Neural cell (in vitro differentiated cells): ENCODE data around the gene GSG1L. TPM values are rescaled to one million over a fixed set of nuclear protein-coding genes. Genes with fewer than 3 reads are reported as not detected.

Experiments
- H2AFZ ChIP-seq: fragments of 200-600, 300-800 bp; sonication (generic), shearing (Covaris generic); 2 replicates; pipeline ENCODE4 v1.6.0; 2014; ENCODE audit warnings: low read depth, mild to moderate bottlenecking, antibody characterized with exemption, low read length, moderate library complexity
- H3F3A ChIP-seq: fragments of 200-600 bp; shearing (Covaris generic); 2 replicates; pipeline ENCODE4 v1.6.1; 2016; ENCODE audit warnings: mild to moderate bottlenecking, moderate library complexity, mixed read lengths, antibody characterized with exemption, low read length; ENCODE audit not compliant: insufficient read depth, poor library complexity, severe bottlenecking
- H3K27ac ChIP-seq: fragments of 200-600, 300-800 bp; sonication (generic), shearing (Covaris generic); 2 replicates; pipeline ENCODE4 v1.5.1; 2014; ENCODE audit warnings: mild to moderate bottlenecking, low read length, moderate library complexity
- H3K27me3 ChIP-seq: fragments of 300-800, 200-600 bp; sonication (generic), shearing (Covaris generic); 2 replicates; pipeline ENCODE4 v1.6.0; 2014; ENCODE audit warnings: mild to moderate bottlenecking, low read depth, low read length, moderate library complexity; ENCODE audit not compliant: insufficient read depth
- H3K36me3 ChIP-seq: fragments of 300-800, 200-600 bp; sonication (generic), shearing (Covaris generic); 2 replicates; pipeline ENCODE4 v1.5.1; 2014; ENCODE audit warnings: mild to moderate bottlenecking, antibody characterized with exemption, low read length, moderate library complexity; ENCODE audit not compliant: insufficient read depth
- H3K4me2 ChIP-seq: fragments of 300-800, 200-600 bp; sonication (generic), shearing (Covaris generic); 2 replicates; pipeline ENCODE4 v1.6.0; 2014; ENCODE audit warnings: mild to moderate bottlenecking, low read length
- H3K4me3 ChIP-seq: fragments of 300-800, 200-600 bp; sonication (generic), shearing (Covaris generic); 2 replicates; pipeline ENCODE4 v1.5.1; 2014; ENCODE audit warnings: mild to moderate bottlenecking, low read length, moderate library complexity
- H3K79me2 ChIP-seq: fragments of 200-600 bp; shearing (Covaris generic); replicated peaks from 2 replicates; pipeline ENCODE4 v1.6.0; 2014; ENCODE audit warnings: mild to moderate bottlenecking, low read length, moderate library complexity; ENCODE audit not compliant: insufficient read depth
- H3K9ac ChIP-seq: fragments of 300-800, 200-600 bp; sonication (generic), shearing (Covaris generic); 2 replicates; pipeline ENCODE4 v1.6.1; 2016; ENCODE audit warnings: mild to moderate bottlenecking, low read length, mixed read lengths
- H3K9me2 ChIP-seq: fragments of 200-600 bp; shearing (Covaris generic); 2 replicates; pipeline ENCODE4 v1.6.1; 2016; ENCODE audit warnings: mild to moderate bottlenecking, low read length, mixed read lengths; ENCODE audit not compliant: insufficient read depth
- H3K9me3 ChIP-seq: fragments of 200-600, 300-800 bp; sonication (generic), shearing (Covaris generic); 2 replicates; pipeline ENCODE4 v1.6.1; 2016; ENCODE audit warnings: mild to moderate bottlenecking, mixed run types, low read length, moderate library complexity, mixed read lengths
- H4K20me1 ChIP-seq: fragments of 200-600 bp; shearing (Covaris generic); 2 replicates; pipeline ENCODE4 v1.6.1; 2016; ENCODE audit warnings: mild to moderate bottlenecking, mixed run types; ENCODE audit not compliant: insufficient read depth
- CTCF ChIP-seq: fragments of 450-650 bp; IDR thresholded peaks from 2 replicates; pipeline ENCODE4 v1.5.1; 2014; ENCODE audit warnings: antibody characterized with exemption, mild to moderate bottlenecking, moderate library complexity; ENCODE audit not compliant: poor library complexity, severe bottlenecking
- EP300 ChIP-seq: fragments of 450-650 bp; conservative IDR thresholded peaks from 2 replicates; pipeline ENCODE4 v1.6.1; 2014; ENCODE audit warnings: antibody characterized with exemption, mild to moderate bottlenecking, moderate library complexity; ENCODE audit not compliant: poor library complexity, severe bottlenecking
- EZH2 ChIP-seq: fragments of 200-600, 300-800 bp; shearing (Covaris generic), sonication (generic); IDR thresholded peaks from 2 replicates; pipeline ENCODE4 v1.6.1; 2014; ENCODE audit warnings: antibody characterized with exemption, low read length, borderline replicate concordance, mild to moderate bottlenecking; ENCODE audit not compliant: insufficient read depth, poor library complexity, severe bottlenecking
- MXI1 ChIP-seq: fragments of 450-650 bp; conservative IDR thresholded peaks from 2 replicates; pipeline ENCODE4 v1.6.1; 2014; ENCODE audit warnings: antibody characterized with exemption, mild to moderate bottlenecking; ENCODE audit not compliant: poor library complexity, severe bottlenecking
- POLR2AphosphoS5 ChIP-seq: IDR thresholded peaks from 2 replicates; pipeline ENCODE4 v1.6.1; 2012
- RAD21 ChIP-seq: fragments of 450-650 bp; conservative IDR thresholded peaks from 2 replicates; pipeline ENCODE4 v1.6.1; 2014; ENCODE audit warnings: antibody characterized with exemption, mild to moderate bottlenecking, moderate library complexity
- REST ChIP-seq: IDR thresholded peaks from 2 replicates; pipeline ENCODE4 v1.6.1; 2012; ENCODE audit warnings: borderline replicate concordance
- SMC3 ChIP-seq: fragments of 450-650 bp; conservative IDR thresholded peaks from 2 replicates; pipeline ENCODE4 v1.6.1; 2014; ENCODE audit warnings: antibody characterized with exemption, mild to moderate bottlenecking, moderate library complexity; ENCODE audit not compliant: poor library complexity
- TAF1 ChIP-seq: IDR thresholded peaks from 2 replicates; pipeline ENCODE4 v1.6.1; 2012; ENCODE audit warnings: low read depth
- polyA plus RNA-seq: library from polyadenylated mRNA; depleted of rRNA; stranded (reverse); fragments of >200 nt; gene quantifications from 2 replicates; pipeline ENCODE4 v1.2.3, GENCODE V29; 2014

The GSG1L gene
- polyA plus RNA-seq, 1 donor from 2014 or later, result 0.85 TPM

- Histone ChIP-seq H3K79me2 (no peaks in the 10 kb centered on the region), H3K36me3 (no peaks in the 10 kb centered on the region), H4K20me1 (no peaks in the 10 kb centered on the region), H3K9me3 (no peaks in the 10 kb centered on the region), H3K4me2 (no peak overlapping the region), H3K9me2 (no peaks in the 10 kb centered on the region), H3K9ac (no peak overlapping the region), H3K27me3 (no peaks in the 10 kb centered on the region), H3K27ac (no peak overlapping the region), H2AFZ (no peak overlapping the region), H3K4me3 (no peak overlapping the region), H3F3A (no peaks in the 10 kb centered on the region)
- TF ChIP-seq CTCF (no peak), RAD21 (no peak), MXI1 (no peak), TAF1 (no peak), EZH2 (no peak)
Measured at GRCh38 chr16:27751676-27752075, 311.8 kb downstream of the GSG1L start.

DNA sequence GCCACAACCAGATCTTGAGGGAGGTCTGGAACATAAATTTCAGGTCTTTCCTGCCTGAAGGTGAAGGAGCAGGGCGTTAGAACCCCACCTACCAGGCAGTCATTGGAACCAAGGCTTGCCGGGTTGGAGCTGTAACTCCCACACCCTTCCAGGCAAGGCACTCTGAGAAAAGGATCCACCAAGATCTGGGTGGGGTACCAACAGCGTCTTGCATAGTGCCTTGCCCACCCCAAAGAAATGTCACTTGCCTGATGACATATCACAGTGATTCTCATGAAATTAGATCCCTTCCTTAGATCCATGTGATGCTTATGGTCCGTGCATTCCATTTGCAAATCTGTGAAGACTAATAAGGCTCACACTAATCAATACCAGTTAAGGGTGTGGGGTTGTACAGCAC is 312.3 kb downstream of the GSG1L start:
- H4K20me1 ChIP-seq, result no peaks in the 10 kb centered on the region
- H3K27me3 ChIP-seq, result no peaks in the 10 kb centered on the region
- H3K4me3 ChIP-seq, result no peak overlapping the region
- no peak overlapping the region for H2AFZ ChIP-seq
- no peaks in the 10 kb centered on the region for H3K9me2 ChIP-seq
- no peak overlapping the region for H3K4me2 ChIP-seq
- H3K79me2 ChIP-seq, result no peaks in the 10 kb centered on the region
- H3K9ac ChIP-seq, result no peak overlapping the region
- H3K36me3 ChIP-seq, result no peaks in the 10 kb centered on the region
- TF ChIP-seq POLR2AphosphoS5 (no peak), CTCF (no peak), REST (no peak), EZH2 (no peak), SMC3 (no peak), MXI1 (no peak), EP300 (no peak), RAD21 (no peak), TAF1 (no peak)
- H3K9me3 ChIP-seq, result no peaks in the 10 kb centered on the region
- H3F3A ChIP-seq, result no peaks in the 10 kb centered on the region
- no peak overlapping the region for H3K27ac ChIP-seq
